Choroid plexus epithelial cell (primary cell): ENCODE data around the gene CRBN.
A peak's percentile ranks its signal among the peaks of the same experiment; 100 is the strongest.

Source experiments
- DNase-seq: peaks from one replicate; pipeline ENCODE4 v3.0.0-alpha.2; 2010; ENCODE audit warnings: low read depth
- H3K4me3 ChIP-seq: 2 replicates; pipeline ENCODE4 v1.5.1; 2011; ENCODE audit warnings: low read depth, mild to moderate bottlenecking, control low read depth, low read length, moderate library complexity
- TF ChIP-seq, protein P1 (sequence below): conservative IDR thresholded peaks from 2 replicates; pipeline ENCODE4 v1.5.1; 2011; ENCODE audit warnings: low read depth, mild to moderate bottlenecking, control low read depth, inconsistent platforms, low read length, moderate library complexity

Gene CRBN

DNA sequence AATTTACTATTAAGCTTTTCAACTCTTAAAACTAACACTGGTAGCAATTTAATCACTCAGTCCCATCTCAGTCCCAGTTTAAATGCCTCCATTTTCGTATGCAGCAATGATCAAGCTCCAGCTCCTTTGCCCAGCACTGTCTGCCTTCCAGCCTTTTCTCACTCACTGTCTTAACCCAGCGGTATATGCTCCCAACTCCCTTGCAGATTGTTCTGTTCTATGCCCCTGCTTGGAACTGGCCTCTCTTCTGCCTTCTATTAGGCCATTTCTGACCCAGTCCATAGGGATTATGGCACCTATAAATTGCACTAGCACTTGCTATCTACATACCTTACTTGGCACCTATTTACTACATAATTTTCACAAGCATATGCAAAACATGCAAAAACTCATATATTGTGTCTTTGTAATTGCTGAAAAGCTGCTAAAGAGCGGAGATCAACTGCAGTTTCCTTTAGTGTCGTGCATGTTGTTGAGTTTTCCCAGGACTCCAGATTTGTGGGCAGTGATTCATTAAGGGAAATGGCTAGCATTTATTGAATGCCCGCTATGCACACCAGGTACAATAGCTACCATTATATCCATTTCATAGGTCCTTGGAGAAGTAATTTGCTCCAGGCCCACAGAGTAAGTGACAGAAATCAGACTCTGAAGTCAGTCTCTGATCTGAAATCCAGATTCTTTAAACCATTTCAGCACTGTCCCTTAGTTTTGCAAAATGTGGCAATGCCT lies 24.4 kb downstream of the CRBN start:
- DNase-seq = no peak
- H3K4me3 ChIP-seq = no peak overlapping the region
- TF ChIP-seq, protein P1, sequence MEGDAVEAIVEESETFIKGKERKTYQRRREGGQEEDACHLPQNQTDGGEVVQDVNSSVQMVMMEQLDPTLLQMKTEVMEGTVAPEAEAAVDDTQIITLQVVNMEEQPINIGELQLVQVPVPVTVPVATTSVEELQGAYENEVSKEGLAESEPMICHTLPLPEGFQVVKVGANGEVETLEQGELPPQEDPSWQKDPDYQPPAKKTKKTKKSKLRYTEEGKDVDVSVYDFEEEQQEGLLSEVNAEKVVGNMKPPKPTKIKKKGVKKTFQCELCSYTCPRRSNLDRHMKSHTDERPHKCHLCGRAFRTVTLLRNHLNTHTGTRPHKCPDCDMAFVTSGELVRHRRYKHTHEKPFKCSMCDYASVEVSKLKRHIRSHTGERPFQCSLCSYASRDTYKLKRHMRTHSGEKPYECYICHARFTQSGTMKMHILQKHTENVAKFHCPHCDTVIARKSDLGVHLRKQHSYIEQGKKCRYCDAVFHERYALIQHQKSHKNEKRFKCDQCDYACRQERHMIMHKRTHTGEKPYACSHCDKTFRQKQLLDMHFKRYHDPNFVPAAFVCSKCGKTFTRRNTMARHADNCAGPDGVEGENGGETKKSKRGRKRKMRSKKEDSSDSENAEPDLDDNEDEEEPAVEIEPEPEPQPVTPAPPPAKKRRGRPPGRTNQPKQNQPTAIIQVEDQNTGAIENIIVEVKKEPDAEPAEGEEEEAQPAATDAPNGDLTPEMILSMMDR = no peak

DNA sequence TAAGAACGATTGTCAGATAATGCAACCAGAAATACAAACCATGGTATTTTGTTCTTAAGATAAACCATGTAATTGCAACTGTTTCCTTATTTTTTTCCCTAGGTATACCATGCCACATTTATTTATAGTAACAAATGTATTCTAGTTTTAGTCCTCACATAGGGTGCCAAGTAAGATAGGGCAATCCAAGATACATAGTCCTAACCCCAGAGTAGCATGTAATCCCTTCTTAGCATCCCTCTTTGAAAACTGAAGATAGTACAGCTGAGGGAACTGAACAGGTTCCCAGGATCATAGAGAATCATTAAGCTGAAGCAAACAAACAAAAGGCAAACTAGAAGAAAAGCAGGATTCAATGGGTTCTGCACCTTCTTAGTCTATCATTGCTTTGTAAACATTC lies 28.0 kb downstream of the CRBN start:
- no peak overlapping the region for H3K4me3 ChIP-seq
- TF ChIP-seq, protein P1 = no peak
- no peak for DNase-seq

DNA sequence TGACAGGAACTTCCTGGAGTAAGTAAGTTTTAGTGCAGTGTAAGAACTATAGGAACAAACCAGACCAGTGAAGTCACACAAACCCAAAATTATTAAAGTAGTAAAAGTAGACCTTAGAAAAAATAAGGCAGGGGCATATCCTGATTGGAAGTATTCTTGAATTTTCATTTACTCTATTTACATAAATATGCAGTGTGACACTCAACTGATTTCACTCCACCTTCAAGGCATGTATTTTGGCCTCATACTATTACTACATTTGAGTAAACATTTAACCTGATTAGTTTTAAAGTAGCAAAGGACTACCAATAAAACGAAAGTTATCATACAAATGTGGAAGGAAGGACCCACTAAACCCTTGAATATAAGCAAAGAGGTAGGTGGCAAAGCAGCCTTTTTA lies 29.9 kb downstream of the CRBN start:
- TF ChIP-seq, protein P1 = no peak
- DNase-seq = no peak
- H3K4me3 ChIP-seq = no peak overlapping the region

DNA sequence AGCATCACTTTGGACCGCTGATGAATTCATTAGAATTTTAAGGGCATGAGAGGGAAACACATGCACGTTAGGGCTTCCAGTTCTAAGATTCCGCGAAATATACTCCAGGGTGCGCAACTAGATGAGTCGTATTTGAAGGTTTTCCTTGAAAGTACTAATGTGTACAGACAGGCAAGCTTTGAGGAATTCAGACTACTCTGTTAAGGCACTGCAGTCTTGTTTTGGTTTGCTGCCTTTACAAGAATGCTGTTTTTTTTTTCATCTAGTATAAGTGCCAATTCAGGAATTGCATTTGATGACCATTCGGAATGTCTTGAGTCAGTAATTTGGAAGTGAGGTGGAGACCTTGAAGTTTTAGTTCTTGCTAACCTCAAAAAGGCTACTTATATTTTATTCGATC lies 33.7 kb downstream of the CRBN start:
- TF ChIP-seq, protein P1 = no peak
- no peak overlapping the region for H3K4me3 ChIP-seq
- no peak for DNase-seq

DNA sequence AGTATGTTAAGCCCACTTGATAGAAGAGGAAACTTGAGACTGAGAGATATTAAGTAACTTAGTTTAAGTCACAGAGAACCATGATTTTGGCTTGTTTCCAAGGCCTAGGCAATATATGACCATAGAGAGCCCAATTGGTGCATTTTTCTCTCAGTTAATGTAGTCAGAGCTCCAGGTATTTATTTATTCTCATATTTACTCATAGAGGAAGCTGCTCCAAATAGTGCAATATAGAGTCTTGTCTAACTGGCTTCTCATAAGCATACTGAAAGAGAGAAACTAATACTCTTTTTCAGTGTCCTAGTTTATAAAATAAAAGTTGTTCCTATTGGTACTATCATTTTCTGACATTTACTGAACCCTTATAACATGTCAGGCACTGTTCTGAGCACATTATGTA lies 37.6 kb downstream of the CRBN start:
- TF ChIP-seq, protein P1 = no peak
- no peak overlapping the region for H3K4me3 ChIP-seq
- DNase-seq = peak; percentile 40

DNA sequence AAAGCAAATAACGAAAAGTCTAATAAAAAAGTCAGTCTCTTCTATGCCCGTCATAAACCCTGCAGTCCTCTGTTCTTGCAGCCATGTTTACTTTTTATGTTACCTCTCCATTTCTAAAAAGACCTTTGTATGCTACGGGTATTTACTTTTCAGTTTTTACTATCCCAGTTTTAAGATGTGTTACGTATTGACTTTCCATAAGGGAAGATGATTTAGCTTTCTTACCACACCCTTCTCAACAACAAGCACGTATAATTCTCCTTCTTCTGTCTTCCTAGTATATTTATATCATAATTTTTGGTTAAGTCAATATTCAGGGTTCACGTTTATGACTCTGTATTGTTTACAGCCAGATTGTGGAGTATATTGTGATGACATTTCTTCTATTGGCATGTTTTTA lies 42.0 kb downstream of the CRBN start:
- no peak for DNase-seq
- TF ChIP-seq, protein P1 = no peak
- no peak overlapping the region for H3K4me3 ChIP-seq

DNA sequence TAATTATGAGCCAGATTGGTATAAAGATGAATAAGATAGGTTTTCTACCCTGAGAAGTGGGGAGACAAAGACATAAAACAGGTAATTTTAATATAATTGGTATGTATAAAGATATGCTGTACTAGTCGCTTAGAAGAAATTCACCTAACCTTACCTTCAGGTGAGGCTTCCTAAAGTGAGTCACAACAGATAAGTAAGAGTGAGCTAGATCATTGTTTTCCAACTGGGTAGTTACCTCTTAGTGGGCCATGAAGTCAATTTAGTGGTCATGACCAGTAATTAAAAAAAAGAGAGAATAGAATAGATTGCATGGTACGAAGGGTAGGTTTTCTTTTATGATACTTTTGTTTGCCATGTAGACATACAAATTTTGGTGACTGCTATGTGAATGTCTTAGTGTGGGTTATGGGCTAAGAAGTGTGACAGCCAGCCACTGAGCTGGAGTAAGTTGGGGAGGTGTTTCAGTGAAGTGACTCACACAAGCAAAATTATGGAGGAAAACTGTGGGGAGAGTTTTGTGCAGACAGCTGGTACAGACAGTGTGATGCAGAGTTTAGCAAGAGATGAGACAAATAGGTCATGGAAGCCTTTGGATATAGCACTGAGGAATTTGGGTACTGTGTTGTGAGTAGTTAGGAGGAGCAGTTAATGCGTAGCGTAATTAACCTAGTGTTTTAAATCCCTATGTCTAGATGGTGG lies 44.6 kb downstream of the CRBN start:
- DNase-seq = peak; percentile 49
- TF ChIP-seq, protein P1 = no peak
- no peak overlapping the region for H3K4me3 ChIP-seq
